Panc1 (cell line): Measurements from ENCODE around the gene NALCN. TPM values are rescaled to one million over a fixed set of nuclear protein-coding genes. Genes with fewer than 3 reads are reported as not detected.

ENCODE experiments used
- ATAC-seq: fragments of 200-7000 bp; cut with Tn5 transposase; 2 replicates; pipeline ENCODE4 v1.9.1; 2020; ENCODE audit warnings: mild to moderate bottlenecking, moderate library complexity
- BruUV-seq: library from RNA; stranded (reverse); fragments of 400-500 nt; replicated peaks from 2 replicates; lab custom pipeline; 2021; lab: Mats Ljungman, UMichigan
- CTCF ChIA-PET: fragments of 300-600 bp; sonication (Branson Sonifier 250); formaldehyde crosslinking; loops from one replicate; lab custom pipeline; 2022; ENCODE audit warnings: antibody characterized with exemption; lab: Charles Lee
- POLR2A ChIA-PET: fragments of 300-600 bp; sonication (Branson Sonifier 250); formaldehyde crosslinking; loops from one replicate; lab custom pipeline; 2022; ENCODE audit warnings: antibody characterized with exemption; lab: Charles Lee
- DNase-seq: peaks from one replicate; pipeline ENCODE4 v3.0.0-alpha.2; 2010; ENCODE audit warnings: low read depth, low spot score
- H3K27ac ChIP-seq: 2 replicates; pipeline ENCODE4 v1.5.1; 2011; ENCODE audit warnings: mild to moderate bottlenecking, low read length, inconsistent platforms
- H3K27me3 ChIP-seq: fragments of 200-500 bp; sonication (Bioruptor generic); 2 replicates; pipeline ENCODE4 v1.6.0; 2014; ENCODE audit warnings: low read length, inconsistent platforms; ENCODE audit not compliant: control insufficient read depth, insufficient read depth
- H3K36me3 ChIP-seq: fragments of 200-500 bp; sonication (Bioruptor generic); 2 replicates; pipeline ENCODE4 v1.5.1; 2014; ENCODE audit warnings: inconsistent platforms, mild to moderate bottlenecking, low read length, moderate library complexity; ENCODE audit not compliant: control insufficient read depth, insufficient read depth
- H3K4me1 ChIP-seq: 2 replicates; pipeline ENCODE4 v1.5.1; 2011; ENCODE audit warnings: inconsistent platforms, mild to moderate bottlenecking, low read length, moderate library complexity; ENCODE audit not compliant: control insufficient read depth, insufficient read depth
- H3K4me3 ChIP-seq, 2 experiments: 2 replicates each; pipeline ENCODE4 v1.5.1; 2011 to 2012; ENCODE audit warnings: low read depth in 2 of 2, low read length in 2 of 2, mild to moderate bottlenecking in 2 of 2, inconsistent platforms in 1 of 2, moderate library complexity in 1 of 2
- H3K9me3 ChIP-seq: fragments of 200-500 bp; sonication (Bioruptor generic); 2 replicates; pipeline ENCODE4 v1.5.1; 2014; ENCODE audit warnings: low read depth, mild to moderate bottlenecking, inconsistent platforms, low read length, moderate library complexity; ENCODE audit not compliant: control insufficient read depth, insufficient read depth
- POLR2AphosphoS5 ChIP-seq: IDR thresholded peaks from 2 replicates; pipeline ENCODE4 v1.6.1; 2012; ENCODE audit warnings: mild to moderate bottlenecking, low read depth, low read length, moderate library complexity
- SIN3A ChIP-seq: IDR thresholded peaks from 2 replicates; pipeline ENCODE4 v1.6.1; 2012; ENCODE audit warnings: low read depth, mild to moderate bottlenecking, low read length, moderate library complexity, borderline replicate concordance; ENCODE audit not compliant: insufficient read depth
- TCF7L2 ChIP-seq: IDR thresholded peaks from 2 replicates; pipeline ENCODE4 v1.6.1; 2011; ENCODE audit warnings: mild to moderate bottlenecking, low read depth, low read length, inconsistent platforms
- in situ Hi-C: cut with HindIII; loops from 2 replicates; pipeline ENCODE4 v1.10.0; 2016; ENCODE audit warnings: low sequenced_read_pairs, low pct_unique_long_range_greater_than_20kb
- intact Hi-C: fragments of 100-400 bp; cut with micrococcal nuclease; formaldehyde crosslinking; loops from one replicate; pipeline ENCODE4 v1.10.0; 2022; ENCODE audit not compliant: unreplicated experiment
- total RNA-seq: library from RNA; stranded (reverse); gene quantifications from one replicate; pipeline ENCODE4 v1.2.1, GENCODE V29; 2021; ENCODE audit not compliant: unreplicated experiment
- TF ChIP-seq, protein P1 (sequence below): fragments of 450-650 bp; IDR thresholded peaks from 2 replicates; pipeline ENCODE4 v1.5.1; 2017; ENCODE audit warnings: mild to moderate bottlenecking
- TF ChIP-seq, protein P2 (sequence below), 2 experiments: IDR thresholded peaks; 2 replicates each; pipeline ENCODE4 v1.6.1; 2011 to 2012; ENCODE audit warnings: low read depth in 2 of 2, control low read depth in 1 of 2, low read length in 1 of 2, mild to moderate bottlenecking in 1 of 2, moderate library complexity in 1 of 2; ENCODE audit not compliant: insufficient read depth in 1 of 2

Gene NALCN
- total RNA-seq, 1 experiment from 2014 or later, result 10.9 TPM

DNA sequence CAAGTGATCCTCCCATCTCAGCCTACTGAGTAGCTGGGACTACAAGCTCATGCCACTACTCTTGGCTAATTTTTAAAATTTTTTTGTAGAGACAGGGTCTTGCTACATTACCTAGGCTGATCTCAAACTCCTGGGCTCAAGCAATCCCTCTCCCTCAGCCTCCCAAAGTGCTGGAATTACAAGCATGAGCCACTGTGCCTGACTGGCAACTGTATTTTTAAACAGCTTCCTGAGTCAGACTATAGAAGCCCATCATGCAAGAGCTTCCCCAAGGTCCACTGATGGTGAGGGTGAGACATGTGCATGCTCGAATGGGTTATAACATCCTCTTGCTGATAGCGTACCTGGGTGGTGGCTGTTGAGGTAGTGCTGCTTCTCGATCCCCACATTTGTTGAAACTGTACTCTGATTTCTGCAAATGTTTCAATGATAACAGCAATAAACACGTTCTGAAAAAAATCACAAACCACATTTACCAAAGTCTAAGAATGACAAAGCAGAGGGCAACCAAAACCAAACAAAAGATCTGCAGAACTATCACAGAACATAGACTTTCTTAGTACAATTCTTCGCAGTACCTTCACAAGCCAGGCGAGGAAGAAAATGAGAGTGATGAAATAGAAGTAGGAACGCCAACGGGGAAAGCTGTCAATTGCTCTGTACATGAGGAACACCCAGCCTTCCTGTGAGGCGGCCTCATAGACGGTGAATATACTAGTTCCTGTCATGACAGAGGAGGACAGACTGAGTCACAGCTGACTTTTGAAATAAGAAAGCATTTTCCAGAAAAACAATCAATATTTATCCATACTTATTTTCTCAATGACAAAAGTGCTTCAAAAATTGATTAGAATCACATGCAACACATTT lies 124.4 kb downstream of the NALCN start:
- BruUV-seq, result no TSS peak
- H3K4me1 ChIP-seq, result no peaks in the 10 kb centered on the region
- TF ChIP-seq POLR2AphosphoS5 (no peak), TCF7L2 (no peak), SIN3A (no peak)
- TF ChIP-seq, protein P1, sequence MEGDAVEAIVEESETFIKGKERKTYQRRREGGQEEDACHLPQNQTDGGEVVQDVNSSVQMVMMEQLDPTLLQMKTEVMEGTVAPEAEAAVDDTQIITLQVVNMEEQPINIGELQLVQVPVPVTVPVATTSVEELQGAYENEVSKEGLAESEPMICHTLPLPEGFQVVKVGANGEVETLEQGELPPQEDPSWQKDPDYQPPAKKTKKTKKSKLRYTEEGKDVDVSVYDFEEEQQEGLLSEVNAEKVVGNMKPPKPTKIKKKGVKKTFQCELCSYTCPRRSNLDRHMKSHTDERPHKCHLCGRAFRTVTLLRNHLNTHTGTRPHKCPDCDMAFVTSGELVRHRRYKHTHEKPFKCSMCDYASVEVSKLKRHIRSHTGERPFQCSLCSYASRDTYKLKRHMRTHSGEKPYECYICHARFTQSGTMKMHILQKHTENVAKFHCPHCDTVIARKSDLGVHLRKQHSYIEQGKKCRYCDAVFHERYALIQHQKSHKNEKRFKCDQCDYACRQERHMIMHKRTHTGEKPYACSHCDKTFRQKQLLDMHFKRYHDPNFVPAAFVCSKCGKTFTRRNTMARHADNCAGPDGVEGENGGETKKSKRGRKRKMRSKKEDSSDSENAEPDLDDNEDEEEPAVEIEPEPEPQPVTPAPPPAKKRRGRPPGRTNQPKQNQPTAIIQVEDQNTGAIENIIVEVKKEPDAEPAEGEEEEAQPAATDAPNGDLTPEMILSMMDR, result no peak
- TF ChIP-seq, protein P2, sequence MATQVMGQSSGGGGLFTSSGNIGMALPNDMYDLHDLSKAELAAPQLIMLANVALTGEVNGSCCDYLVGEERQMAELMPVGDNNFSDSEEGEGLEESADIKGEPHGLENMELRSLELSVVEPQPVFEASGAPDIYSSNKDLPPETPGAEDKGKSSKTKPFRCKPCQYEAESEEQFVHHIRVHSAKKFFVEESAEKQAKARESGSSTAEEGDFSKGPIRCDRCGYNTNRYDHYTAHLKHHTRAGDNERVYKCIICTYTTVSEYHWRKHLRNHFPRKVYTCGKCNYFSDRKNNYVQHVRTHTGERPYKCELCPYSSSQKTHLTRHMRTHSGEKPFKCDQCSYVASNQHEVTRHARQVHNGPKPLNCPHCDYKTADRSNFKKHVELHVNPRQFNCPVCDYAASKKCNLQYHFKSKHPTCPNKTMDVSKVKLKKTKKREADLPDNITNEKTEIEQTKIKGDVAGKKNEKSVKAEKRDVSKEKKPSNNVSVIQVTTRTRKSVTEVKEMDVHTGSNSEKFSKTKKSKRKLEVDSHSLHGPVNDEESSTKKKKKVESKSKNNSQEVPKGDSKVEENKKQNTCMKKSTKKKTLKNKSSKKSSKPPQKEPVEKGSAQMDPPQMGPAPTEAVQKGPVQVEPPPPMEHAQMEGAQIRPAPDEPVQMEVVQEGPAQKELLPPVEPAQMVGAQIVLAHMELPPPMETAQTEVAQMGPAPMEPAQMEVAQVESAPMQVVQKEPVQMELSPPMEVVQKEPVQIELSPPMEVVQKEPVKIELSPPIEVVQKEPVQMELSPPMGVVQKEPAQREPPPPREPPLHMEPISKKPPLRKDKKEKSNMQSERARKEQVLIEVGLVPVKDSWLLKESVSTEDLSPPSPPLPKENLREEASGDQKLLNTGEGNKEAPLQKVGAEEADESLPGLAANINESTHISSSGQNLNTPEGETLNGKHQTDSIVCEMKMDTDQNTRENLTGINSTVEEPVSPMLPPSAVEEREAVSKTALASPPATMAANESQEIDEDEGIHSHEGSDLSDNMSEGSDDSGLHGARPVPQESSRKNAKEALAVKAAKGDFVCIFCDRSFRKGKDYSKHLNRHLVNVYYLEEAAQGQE (IDR thresholded peaks at IDR 0.05; ENCODE audit: insufficient read depth in 1 of 2, low read depth in 2 of 2, low read length in 1 of 2), result no peak
- ATAC-seq (no peak), DNase-seq (no peak)
- H3K27me3 ChIP-seq, result no peaks in the 10 kb centered on the region
- CTCF ChIA-PET, result interaction anchor here (0.6 kb wide), 1 partner anchor 191 kb away, joined by 6 read pairs; no protein-coding TSS in a partner anchor
- H3K36me3 ChIP-seq, result no peaks in the 10 kb centered on the region
- in situ Hi-C loops (no loop called here), intact Hi-C loops (no loop called here)
- H3K27ac ChIP-seq, result no peak overlapping the region
- POLR2A ChIA-PET, result no interaction called here
- H3K4me3 ChIP-seq, result no peak overlapping the region
- no peaks in the 10 kb centered on the region for H3K9me3 ChIP-seq

DNA sequence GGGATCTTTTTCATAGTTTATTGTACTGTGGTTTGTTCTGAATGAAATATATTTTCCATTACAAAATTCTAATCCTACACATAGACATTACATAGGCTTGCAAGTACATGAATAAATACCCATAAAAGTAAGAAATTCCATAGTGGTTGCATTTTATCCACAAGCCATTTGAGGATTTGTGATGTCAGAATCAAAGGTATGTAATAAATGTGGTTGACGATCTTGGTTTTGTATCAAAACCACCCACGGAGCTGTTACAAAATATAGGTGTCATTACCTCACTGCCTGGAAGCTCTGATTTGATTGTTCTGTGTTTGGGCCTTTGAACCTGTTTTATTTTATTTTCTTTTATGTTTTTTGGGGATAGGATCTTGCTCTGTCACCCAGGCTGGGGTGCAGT lies 125.1 kb downstream of the NALCN start:
- TF ChIP-seq POLR2AphosphoS5 (no peak), SIN3A (no peak), TCF7L2 (no peak)
- TF ChIP-seq, protein P1, result no peak
- TF ChIP-seq, protein P2 (IDR thresholded peaks at IDR 0.05; ENCODE audit: insufficient read depth in 1 of 2, low read depth in 2 of 2, low read length in 1 of 2), result no peak
- DNase-seq, result no peak
- intact Hi-C loops (no loop called here), in situ Hi-C loops (no loop called here)
- Histone ChIP-seq H3K36me3 (no peaks in the 10 kb centered on the region), H3K4me1 (no peaks in the 10 kb centered on the region), H3K27ac (no peak overlapping the region), H3K4me3 (no peak overlapping the region), H3K27me3 (no peaks in the 10 kb centered on the region), H3K9me3 (no peaks in the 10 kb centered on the region)
- POLR2A ChIA-PET, result no interaction called here
- ATAC-seq, result no peak
- no TSS peak for BruUV-seq
- CTCF ChIA-PET, result no interaction called here
